ENCODE data around the gene NSD1. TPM values are rescaled to one million over a fixed set of nuclear protein-coding genes. Genes with fewer than 3 reads are reported as not detected.

Gene NSD1
- total and polyA plus RNA-seq, 9 of the 15 experiments (the other 6 are each of a cell fraction or from before 2014, with no cell fraction given) = 3.8 to 51.0 (median 24.7) TPM

DNA sequence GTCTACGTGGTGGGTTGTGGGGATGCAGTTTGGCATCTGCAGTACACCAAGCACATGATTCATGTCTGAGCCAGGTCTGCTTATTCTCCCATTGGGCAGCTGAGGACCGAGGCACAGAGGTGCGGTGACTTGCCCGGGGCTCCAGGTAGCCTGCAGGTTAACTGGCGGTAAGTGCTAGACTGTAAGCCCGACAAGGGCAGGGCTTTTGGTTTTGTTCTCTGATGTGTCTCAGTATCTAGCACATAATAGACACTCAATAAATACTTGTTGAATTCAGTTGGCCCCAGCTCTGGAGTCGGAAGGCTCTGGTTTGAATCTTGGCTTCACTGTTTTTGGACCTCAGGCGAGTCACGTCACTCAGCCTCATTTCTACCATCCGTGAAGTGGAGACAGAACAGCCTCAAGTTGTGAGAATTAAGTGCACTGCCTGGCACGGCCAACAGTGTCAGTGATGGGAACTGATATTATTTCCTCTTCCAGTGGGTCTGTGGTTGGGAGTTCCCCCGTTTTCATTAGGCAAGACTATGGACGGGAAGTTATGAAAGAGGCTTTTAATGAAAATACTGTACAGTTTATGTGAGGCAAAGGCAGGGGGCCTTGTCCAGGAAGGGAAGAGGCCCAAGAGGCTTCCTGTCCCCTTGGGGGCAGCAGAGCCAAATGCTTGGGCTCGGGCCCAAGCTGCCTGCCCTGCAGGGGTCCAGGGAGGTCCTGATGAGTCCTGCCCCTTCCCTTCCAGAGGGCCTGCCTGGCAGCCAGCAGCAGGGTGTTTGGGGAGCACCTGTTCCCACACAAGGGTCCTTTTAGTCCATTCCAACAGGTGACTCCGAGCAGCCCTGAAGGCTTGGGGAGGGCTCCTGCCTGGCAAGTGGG lies 173.3 kb downstream of the NSD1 start (continued):
- TF ChIP-seq DDX20 (tag; IDR thresholded peaks at IDR 0.05; ENCODE audit: low read depth) (no peak), ZNF717 (CRISPR knock-in tag; IDR thresholded peaks at IDR 0.05) (no peak), ZNF507 (tag; conservative IDR thresholded peaks at IDR 0.05) (no peak), ILK (tag; IDR thresholded peaks at IDR 0.05; ENCODE audit: borderline replicate concordance, low read depth) (no peak), GTF2A2 (tag; IDR thresholded peaks at IDR 0.05) (no peak), POU5F1 (IDR thresholded peaks at IDR 0.05; ENCODE audit: borderline replicate concordance, low read depth, low read length, partially characterized antibody) (no peak), ZNF124 (CRISPR knock-in tag; IDR thresholded peaks at IDR 0.05) (no peak), ZNF830 (CRISPR knock-in tag; IDR thresholded peaks at IDR 0.05) (no peak), ZNF143 (CRISPR knock-in tag; IDR thresholded peaks at IDR 0.05) (no peak), ZNF24 (IDR thresholded peaks at IDR 0.05) (no peak), PRMT5 (CRISPR knock-in tag; IDR thresholded peaks at IDR 0.05) (no peak)
- TF ChIP-seq, protein P1, sequence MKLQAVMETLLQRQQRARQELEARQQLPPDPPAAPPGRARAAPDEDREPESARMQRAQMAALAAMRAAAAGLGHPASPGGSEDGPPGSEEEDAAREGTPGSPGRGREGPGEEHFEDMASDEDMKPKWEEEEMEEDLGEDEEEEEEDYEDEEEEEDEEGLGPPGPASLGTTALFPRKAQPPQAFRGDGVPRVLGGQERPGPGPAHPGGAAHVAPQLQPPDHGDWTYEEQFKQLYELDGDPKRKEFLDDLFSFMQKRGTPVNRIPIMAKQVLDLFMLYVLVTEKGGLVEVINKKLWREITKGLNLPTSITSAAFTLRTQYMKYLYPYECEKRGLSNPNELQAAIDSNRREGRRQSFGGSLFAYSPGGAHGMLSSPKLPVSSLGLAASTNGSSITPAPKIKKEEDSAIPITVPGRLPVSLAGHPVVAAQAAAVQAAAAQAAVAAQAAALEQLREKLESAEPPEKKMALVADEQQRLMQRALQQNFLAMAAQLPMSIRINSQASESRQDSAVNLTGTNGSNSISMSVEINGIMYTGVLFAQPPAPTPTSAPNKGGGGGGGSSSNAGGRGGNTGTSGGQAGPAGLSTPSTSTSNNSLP (IDR thresholded peaks at IDR 0.05; ENCODE audit: borderline replicate concordance, low read depth, low read length) = no peak
- TF ChIP-seq, protein P2, sequence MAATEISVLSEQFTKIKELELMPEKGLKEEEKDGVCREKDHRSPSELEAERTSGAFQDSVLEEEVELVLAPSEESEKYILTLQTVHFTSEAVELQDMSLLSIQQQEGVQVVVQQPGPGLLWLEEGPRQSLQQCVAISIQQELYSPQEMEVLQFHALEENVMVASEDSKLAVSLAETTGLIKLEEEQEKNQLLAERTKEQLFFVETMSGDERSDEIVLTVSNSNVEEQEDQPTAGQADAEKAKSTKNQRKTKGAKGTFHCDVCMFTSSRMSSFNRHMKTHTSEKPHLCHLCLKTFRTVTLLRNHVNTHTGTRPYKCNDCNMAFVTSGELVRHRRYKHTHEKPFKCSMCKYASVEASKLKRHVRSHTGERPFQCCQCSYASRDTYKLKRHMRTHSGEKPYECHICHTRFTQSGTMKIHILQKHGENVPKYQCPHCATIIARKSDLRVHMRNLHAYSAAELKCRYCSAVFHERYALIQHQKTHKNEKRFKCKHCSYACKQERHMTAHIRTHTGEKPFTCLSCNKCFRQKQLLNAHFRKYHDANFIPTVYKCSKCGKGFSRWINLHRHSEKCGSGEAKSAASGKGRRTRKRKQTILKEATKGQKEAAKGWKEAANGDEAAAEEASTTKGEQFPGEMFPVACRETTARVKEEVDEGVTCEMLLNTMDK (IDR thresholded peaks at IDR 0.05; ENCODE audit: borderline replicate concordance, insufficient read depth, low read depth, low read length, poor library complexity, severe bottlenecking) = peak; percentile 1
- TF ChIP-seq, protein P3, sequence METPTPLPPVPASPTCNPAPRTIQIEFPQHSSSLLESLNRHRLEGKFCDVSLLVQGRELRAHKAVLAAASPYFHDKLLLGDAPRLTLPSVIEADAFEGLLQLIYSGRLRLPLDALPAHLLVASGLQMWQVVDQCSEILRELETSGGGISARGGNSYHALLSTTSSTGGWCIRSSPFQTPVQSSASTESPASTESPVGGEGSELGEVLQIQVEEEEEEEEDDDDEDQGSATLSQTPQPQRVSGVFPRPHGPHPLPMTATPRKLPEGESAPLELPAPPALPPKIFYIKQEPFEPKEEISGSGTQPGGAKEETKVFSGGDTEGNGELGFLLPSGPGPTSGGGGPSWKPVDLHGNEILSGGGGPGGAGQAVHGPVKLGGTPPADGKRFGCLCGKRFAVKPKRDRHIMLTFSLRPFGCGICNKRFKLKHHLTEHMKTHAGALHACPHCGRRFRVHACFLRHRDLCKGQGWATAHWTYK (CRISPR knock-in tag; IDR thresholded peaks at IDR 0.05) = no peak
- TF ChIP-seq, protein P4, sequence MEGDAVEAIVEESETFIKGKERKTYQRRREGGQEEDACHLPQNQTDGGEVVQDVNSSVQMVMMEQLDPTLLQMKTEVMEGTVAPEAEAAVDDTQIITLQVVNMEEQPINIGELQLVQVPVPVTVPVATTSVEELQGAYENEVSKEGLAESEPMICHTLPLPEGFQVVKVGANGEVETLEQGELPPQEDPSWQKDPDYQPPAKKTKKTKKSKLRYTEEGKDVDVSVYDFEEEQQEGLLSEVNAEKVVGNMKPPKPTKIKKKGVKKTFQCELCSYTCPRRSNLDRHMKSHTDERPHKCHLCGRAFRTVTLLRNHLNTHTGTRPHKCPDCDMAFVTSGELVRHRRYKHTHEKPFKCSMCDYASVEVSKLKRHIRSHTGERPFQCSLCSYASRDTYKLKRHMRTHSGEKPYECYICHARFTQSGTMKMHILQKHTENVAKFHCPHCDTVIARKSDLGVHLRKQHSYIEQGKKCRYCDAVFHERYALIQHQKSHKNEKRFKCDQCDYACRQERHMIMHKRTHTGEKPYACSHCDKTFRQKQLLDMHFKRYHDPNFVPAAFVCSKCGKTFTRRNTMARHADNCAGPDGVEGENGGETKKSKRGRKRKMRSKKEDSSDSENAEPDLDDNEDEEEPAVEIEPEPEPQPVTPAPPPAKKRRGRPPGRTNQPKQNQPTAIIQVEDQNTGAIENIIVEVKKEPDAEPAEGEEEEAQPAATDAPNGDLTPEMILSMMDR (IDR thresholded peaks at IDR 0.05 in 2 of 3, conservative IDR thresholded peaks at IDR 0.05 in 1 of 3; ENCODE audit: insufficient read depth in 2 of 3, low read depth in 1 of 3, low read length in 3 of 3) = peak in 2 of 3 experiments; percentile 13 to 35; a peak in 2 of 6 replicates
- TF ChIP-seq, protein P5, sequence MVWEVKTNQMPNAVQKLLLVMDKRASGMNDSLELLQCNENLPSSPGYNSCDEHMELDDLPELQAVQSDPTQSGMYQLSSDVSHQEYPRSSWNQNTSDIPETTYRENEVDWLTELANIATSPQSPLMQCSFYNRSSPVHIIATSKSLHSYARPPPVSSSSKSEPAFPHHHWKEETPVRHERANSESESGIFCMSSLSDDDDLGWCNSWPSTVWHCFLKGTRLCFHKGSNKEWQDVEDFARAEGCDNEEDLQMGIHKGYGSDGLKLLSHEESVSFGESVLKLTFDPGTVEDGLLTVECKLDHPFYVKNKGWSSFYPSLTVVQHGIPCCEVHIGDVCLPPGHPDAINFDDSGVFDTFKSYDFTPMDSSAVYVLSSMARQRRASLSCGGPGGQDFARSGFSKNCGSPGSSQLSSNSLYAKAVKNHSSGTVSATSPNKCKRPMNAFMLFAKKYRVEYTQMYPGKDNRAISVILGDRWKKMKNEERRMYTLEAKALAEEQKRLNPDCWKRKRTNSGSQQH (CRISPR knock-in tag; IDR thresholded peaks at IDR 0.05) = peak; percentile 36; the same call in 1 of the 2 replicates
- TF ChIP-seq, protein P6, sequence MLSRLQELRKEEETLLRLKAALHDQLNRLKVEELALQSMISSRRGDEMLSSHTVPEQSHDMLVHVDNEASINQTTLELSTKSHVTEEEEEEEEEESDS (CRISPR knock-in tag; IDR thresholded peaks at IDR 0.05) = no peak

All from K562 (cell line).